HepG2 (cell line): ENCODE data around the gene RPL36AL. TPM values are rescaled to one million over a fixed set of nuclear protein-coding genes. Genes with fewer than 3 reads are reported as not detected.

ENCODE experiments used
- FLYWCH1 ChIP-seq: sonication (generic); formaldehyde crosslinking; IDR thresholded peaks from 2 replicates; pipeline ENCODE4 v1.8.1; 2023; ENCODE audit warnings: mild to moderate bottlenecking, missing genetic modification reagents
- HIVEP1 ChIP-seq: sonication (generic); formaldehyde crosslinking; IDR thresholded peaks from 2 replicates; pipeline ENCODE4 v1.4.0; 2020; ENCODE audit warnings: mild to moderate bottlenecking, missing genetic modification reagents
- LRRFIP1 ChIP-seq: sonication (generic); formaldehyde crosslinking; conservative IDR thresholded peaks from 2 replicates; pipeline ENCODE4 v1.4.0; 2020; ENCODE audit warnings: missing genetic modification reagents
- NR2F6 ChIP-seq, 2 experiments: IDR thresholded peaks; 2 replicates each; pipeline ENCODE4 v1.6.1; 2016; ENCODE audit warnings: antibody characterized with exemption in 1 of 2, mild to moderate bottlenecking in 1 of 2
- NR3C1 ChIP-seq: sonication (generic); formaldehyde crosslinking; IDR thresholded peaks from 2 replicates; pipeline ENCODE4 v1.4.0; 2020; ENCODE audit warnings: missing genetic modification reagents
- TARDBP ChIP-seq: sonication (generic); formaldehyde crosslinking; IDR thresholded peaks from 2 replicates; pipeline ENCODE4 v1.8.0; 2022; ENCODE audit warnings: mild to moderate bottlenecking, missing genetic modification reagents
- TEAD2 ChIP-seq: sonication (generic); formaldehyde crosslinking; IDR thresholded peaks from 2 replicates; pipeline ENCODE4 v1.9.0; 2021; ENCODE audit warnings: missing genetic modification reagents
- ZIK1 ChIP-seq: sonication (generic); formaldehyde crosslinking; IDR thresholded peaks from 2 replicates; pipeline ENCODE4 v1.5.0; 2020; ENCODE audit warnings: mild to moderate bottlenecking, low read depth, missing genetic modification reagents, borderline replicate concordance
- ZNF3 ChIP-seq: IDR thresholded peaks from 2 replicates; pipeline ENCODE4 v1.7.0; 2017; ENCODE audit warnings: inconsistent platforms
- ZNF407 ChIP-seq: sonication (generic); formaldehyde crosslinking; IDR thresholded peaks from one replicate; pipeline ENCODE4 v1.5.1; 2020; ENCODE audit warnings: mild to moderate bottlenecking, missing genetic modification reagents; ENCODE audit errors: not compliant biosample characterization
- ZNF629 ChIP-seq: sonication (generic); formaldehyde crosslinking; conservative IDR thresholded peaks from 2 replicates; pipeline ENCODE4 v1.5.0; 2020; ENCODE audit warnings: missing genetic modification reagents
- ZNF724P ChIP-seq: sonication (generic); formaldehyde crosslinking; IDR thresholded peaks from 2 replicates; pipeline ENCODE4 v1.8.0; 2022; ENCODE audit warnings: missing genetic modification reagents, borderline replicate concordance
- polyA plus RNA-seq, 8 experiments: library from polyadenylated mRNA; depleted of rRNA in 3 of 8; stranded (reverse) in 7 of 8; unstranded in 1 of 8; fragments of >200 nt; fragmentation: Illumina TruSeq in 4 of 8; extraction: Trizol in 4 of 8; gene quantifications; 2 replicates each; pipeline versions ENCODE4 v1.2.1 to v1.2.3, GENCODE V29; 2011 to 2016; ENCODE audit warnings: low read depth in 4 of 8, missing spikeins in 1 of 8, mixed read lengths in 1 of 8; ENCODE audit not compliant: insufficient read depth in 1 of 8
- total RNA-seq, 5 experiments: library from RNA; depleted of rRNA; stranded (reverse); fragments of >200 nt; fragmentation: Illumina TruSeq; extraction: Trizol; gene quantifications; 2 replicates each; pipeline ENCODE4 v1.2.3, GENCODE V29; 2016; ENCODE audit warnings: low read depth in 1 of 5
- TF ChIP-seq, protein P1 (sequence below): sonication (generic); formaldehyde crosslinking; IDR thresholded peaks from 2 replicates; pipeline ENCODE4 v1.5.0; 2020; ENCODE audit warnings: mild to moderate bottlenecking, missing genetic modification reagents, borderline replicate concordance

Gene RPL36AL
- total and polyA plus RNA-seq, 2 of the 13 experiments (the other 11 are each of a cell fraction or from before 2014, with no cell fraction given), result 90.0 to 294 TPM

DNA sequence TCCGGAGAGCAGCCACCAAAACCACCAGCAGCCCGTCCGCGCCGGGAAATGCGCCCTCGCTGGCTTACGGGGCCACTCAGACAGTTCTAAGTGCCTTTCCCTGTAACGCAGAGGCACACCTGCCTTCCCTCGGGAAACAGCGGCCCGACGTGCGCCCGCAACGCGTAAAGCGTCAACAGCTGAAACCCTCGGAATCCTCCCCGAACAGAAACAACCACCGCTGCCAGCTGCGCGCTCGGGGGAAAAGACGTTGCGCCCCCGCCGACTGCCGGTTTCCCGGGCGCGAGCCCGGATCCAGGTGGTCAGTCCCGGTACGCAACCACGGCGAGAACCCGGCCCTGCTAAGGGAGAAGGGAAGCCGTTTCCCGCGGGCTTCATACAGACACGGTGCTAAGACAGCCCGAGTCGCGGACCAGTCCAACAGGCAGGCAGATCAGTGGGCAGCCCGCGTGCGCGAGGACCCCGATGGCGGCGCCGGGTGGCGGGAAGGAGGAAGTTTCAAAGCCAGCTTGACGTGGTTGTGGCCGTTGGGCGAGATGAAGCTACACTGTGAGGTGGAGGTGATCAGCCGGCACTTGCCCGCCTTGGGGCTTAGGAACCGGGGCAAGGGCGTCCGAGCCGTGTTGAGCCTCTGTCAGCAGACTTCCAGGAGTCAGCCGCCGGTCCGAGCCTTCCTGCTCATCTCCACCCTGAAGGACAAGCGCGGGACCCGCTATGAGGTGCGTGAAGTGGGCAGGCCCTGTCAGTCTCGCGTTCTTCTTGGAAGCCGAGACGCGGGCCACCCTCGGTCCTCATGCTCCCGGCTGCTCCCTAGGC, 21.7 kb downstream of the RPL36AL start, which contains the start of gene LRR1 (continued):
- TF ChIP-seq LRRFIP1 (CRISPR knock-in tag) (0 out of 2 replicates have a peak, but pooled peaks have one; percentile 63), ZNF724P (CRISPR knock-in tag) (no peak), ZIK1 (peak; percentile 76; the same call in 1 of the 2 replicates), NR3C1 (CRISPR knock-in tag) (no peak), TEAD2 (CRISPR knock-in tag) (no peak), ZNF407 (CRISPR knock-in tag) (peak; percentile 96), ZNF3 (CRISPR knock-in tag) (no peak), NR2F6 (IDR thresholded peaks at IDR 0.05) (no peak), NR2F6 (CRISPR knock-in tag; IDR thresholded peaks at IDR 0.05) (peak; percentile 14; the same call in 1 of the 2 replicates), FLYWCH1 (0 out of 2 replicates have a peak, but pooled peaks have one; percentile 45), TARDBP (CRISPR knock-in tag) (no peak), HIVEP1 (CRISPR knock-in tag) (peak; percentile 95), ZNF629 (CRISPR knock-in tag) (0 out of 2 replicates have a peak, but pooled peaks have one; percentile 6)
- TF ChIP-seq, protein P1, sequence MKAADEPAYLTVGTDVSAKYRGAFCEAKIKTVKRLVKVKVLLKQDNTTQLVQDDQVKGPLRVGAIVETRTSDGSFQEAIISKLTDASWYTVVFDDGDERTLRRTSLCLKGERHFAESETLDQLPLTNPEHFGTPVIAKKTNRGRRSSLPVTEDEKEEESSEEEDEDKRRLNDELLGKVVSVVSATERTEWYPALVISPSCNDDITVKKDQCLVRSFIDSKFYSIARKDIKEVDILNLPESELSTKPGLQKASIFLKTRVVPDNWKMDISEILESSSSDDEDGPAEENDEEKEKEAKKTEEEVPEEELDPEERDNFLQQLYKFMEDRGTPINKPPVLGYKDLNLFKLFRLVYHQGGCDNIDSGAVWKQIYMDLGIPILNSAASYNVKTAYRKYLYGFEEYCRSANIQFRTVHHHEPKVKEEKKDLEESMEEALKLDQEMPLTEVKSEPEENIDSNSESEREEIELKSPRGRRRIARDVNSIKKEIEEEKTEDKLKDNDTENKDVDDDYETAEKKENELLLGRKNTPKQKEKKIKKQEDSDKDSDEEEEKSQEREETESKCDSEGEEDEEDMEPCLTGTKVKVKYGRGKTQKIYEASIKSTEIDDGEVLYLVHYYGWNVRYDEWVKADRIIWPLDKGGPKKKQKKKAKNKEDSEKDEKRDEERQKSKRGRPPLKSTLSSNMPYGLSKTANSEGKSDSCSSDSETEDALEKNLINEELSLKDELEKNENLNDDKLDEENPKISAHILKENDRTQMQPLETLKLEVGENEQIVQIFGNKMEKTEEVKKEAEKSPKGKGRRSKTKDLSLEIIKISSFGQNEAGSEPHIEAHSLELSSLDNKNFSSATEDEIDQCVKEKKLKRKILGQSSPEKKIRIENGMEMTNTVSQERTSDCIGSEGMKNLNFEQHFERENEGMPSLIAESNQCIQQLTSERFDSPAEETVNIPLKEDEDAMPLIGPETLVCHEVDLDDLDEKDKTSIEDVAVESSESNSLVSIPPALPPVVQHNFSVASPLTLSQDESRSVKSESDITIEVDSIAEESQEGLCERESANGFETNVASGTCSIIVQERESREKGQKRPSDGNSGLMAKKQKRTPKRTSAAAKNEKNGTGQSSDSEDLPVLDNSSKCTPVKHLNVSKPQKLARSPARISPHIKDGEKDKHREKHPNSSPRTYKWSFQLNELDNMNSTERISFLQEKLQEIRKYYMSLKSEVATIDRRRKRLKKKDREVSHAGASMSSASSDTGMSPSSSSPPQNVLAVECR (CRISPR knock-in tag), result peak; percentile 98
